ENCODE results near the gene NANOS2. TPM values are rescaled to one million over a fixed set of nuclear protein-coding genes. Genes with fewer than 3 reads are reported as not detected.

NANOS2 gene
- total and polyA plus RNA-seq, 9 of the 15 experiments (the other 6 are each of a cell fraction or from before 2014, with no cell fraction given) = not detected

- TF ChIP-seq E4F1 (CRISPR knock-in tag; IDR thresholded peaks at IDR 0.05; ENCODE audit: borderline replicate concordance) (no peak), DMBX1 (CRISPR knock-in tag; IDR thresholded peaks at IDR 0.05; ENCODE audit: borderline replicate concordance) (no peak), XRCC5 (IDR thresholded peaks at IDR 0.05; ENCODE audit: low read depth, low read length) (peak; percentile 87), MAFK (IDR thresholded peaks at IDR 0.05; ENCODE audit: low read length) (no peak)
- TF ChIP-seq, protein P1, sequence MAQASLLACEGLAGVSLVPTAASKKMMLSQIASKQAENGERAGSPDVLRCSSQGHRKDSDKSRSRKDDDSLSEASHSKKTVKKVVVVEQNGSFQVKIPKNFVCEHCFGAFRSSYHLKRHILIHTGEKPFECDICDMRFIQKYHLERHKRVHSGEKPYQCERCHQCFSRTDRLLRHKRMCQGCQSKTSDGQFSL (CRISPR knock-in tag; IDR thresholded peaks at IDR 0.05) = peak; percentile 87
- TF ChIP-seq, protein P1 (tag; IDR thresholded peaks at IDR 0.05) = peak in 1 of 2 experiments; percentile 40; a peak in 2 of 4 replicates
- TF ChIP-seq, protein P2, sequence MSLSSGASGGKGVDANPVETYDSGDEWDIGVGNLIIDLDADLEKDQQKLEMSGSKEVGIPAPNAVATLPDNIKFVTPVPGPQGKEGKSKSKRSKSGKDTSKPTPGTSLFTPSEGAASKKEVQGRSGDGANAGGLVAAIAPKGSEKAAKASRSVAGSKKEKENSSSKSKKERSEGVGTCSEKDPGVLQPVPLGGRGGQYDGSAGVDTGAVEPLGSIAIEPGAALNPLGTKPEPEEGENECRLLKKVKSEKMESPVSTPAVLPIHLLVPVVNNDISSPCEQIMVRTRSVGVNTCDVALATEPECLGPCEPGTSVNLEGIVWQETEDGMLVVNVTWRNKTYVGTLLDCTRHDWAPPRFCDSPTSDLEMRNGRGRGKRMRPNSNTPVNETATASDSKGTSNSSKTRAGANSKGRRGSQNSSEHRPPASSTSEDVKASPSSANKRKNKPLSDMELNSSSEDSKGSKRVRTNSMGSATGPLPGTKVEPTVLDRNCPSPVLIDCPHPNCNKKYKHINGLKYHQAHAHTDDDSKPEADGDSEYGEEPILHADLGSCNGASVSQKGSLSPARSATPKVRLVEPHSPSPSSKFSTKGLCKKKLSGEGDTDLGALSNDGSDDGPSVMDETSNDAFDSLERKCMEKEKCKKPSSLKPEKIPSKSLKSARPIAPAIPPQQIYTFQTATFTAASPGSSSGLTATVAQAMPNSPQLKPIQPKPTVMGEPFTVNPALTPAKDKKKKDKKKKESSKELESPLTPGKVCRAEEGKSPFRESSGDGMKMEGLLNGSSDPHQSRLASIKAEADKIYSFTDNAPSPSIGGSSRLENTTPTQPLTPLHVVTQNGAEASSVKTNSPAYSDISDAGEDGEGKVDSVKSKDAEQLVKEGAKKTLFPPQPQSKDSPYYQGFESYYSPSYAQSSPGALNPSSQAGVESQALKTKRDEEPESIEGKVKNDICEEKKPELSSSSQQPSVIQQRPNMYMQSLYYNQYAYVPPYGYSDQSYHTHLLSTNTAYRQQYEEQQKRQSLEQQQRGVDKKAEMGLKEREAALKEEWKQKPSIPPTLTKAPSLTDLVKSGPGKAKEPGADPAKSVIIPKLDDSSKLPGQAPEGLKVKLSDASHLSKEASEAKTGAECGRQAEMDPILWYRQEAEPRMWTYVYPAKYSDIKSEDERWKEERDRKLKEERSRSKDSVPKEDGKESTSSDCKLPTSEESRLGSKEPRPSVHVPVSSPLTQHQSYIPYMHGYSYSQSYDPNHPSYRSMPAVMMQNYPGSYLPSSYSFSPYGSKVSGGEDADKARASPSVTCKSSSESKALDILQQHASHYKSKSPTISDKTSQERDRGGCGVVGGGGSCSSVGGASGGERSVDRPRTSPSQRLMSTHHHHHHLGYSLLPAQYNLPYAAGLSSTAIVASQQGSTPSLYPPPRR (CRISPR knock-in tag; IDR thresholded peaks at IDR 0.05; ENCODE audit: borderline replicate concordance) = no peak
These were observed 28.0 kb downstream of the NANOS2 start (continued) for GRCh38 chr19:45886427-45887199.

Measured in K562 (cell line).